SK-N-SH (cell line): ENCODE measurements around the gene MAPK6. TPM values are rescaled to one million over a fixed set of nuclear protein-coding genes. Genes with fewer than 3 reads are reported as not detected.

Experiments
- CTCF ChIA-PET: fragments of 300-600, 350-600 bp; formaldehyde crosslinking; extraction: SDS; loops from one replicate; lab custom pipeline; 2021; lab: Yijun Ruan, JAX
- POLR2A ChIA-PET: fragments of 350-600 bp; sonication (Branson Sonifier 250); formaldehyde crosslinking; extraction: SDS; loops from one replicate; lab custom pipeline; 2020; ENCODE audit warnings: antibody characterized with exemption, inconsistent platforms; lab: Yijun Ruan, JAX
- DNase-seq: peaks from one replicate; pipeline ENCODE4 v3.0.0; 2012
- H2AFZ ChIP-seq: fragments of 200-600 bp; sonication (generic); 2 replicates; pipeline ENCODE4 v1.8.1; 2016; ENCODE audit warnings: antibody characterized with exemption, mild to moderate bottlenecking, low read depth
- H3F3A ChIP-seq: fragments of 200-600 bp; sonication (generic); replicated peaks from 2 replicates; pipeline ENCODE3; 2016; ENCODE audit warnings: antibody characterized with exemption, mild to moderate bottlenecking; ENCODE audit not compliant: insufficient read depth
- H3K27ac ChIP-seq, 2 experiments: fragments of 200-500 bp in 1 of 2; fragments of 200-600 bp in 1 of 2; sonication (Bioruptor generic) in 1 of 2; sonication (generic), shearing (Covaris generic) in 1 of 2; 2 replicates each; pipeline versions ENCODE4 v1.5.1 to v1.6.1; 2014 to 2016; ENCODE audit warnings: low read depth in 2 of 2, inconsistent platforms in 1 of 2, low read length in 1 of 2, mild to moderate bottlenecking in 1 of 2, mixed read lengths in 1 of 2
- H3K27me3 ChIP-seq: fragments of 200-600 bp; sonication (generic), shearing (Covaris generic); 2 replicates; pipeline ENCODE4 v1.6.1; 2016; ENCODE audit warnings: mixed run types; ENCODE audit not compliant: insufficient read depth
- H3K36me3 ChIP-seq, 2 experiments: fragments of 200-500 bp in 1 of 2; fragments of 200-600 bp in 1 of 2; sonication (Bioruptor generic) in 1 of 2; sonication (generic) in 1 of 2; replicated peaks in 1 of 2; 2 replicates each; pipeline versions ENCODE3 to v1.5.1; 2014 to 2016; ENCODE audit warnings: low read length in 1 of 2, mild to moderate bottlenecking in 1 of 2; ENCODE audit not compliant: insufficient read depth in 2 of 2, control insufficient read depth in 1 of 2
- H3K4me1 ChIP-seq, 2 experiments: fragments of 200-500 bp in 1 of 2; fragments of 200-600 bp in 1 of 2; sonication (Bioruptor generic) in 1 of 2; sonication (generic), shearing (Covaris generic) in 1 of 2; 2 replicates each; pipeline versions ENCODE4 v1.5.1 to v1.6.1; 2014 to 2016; ENCODE audit warnings: low read depth in 1 of 2, low read length in 1 of 2, mixed run types in 1 of 2; ENCODE audit not compliant: insufficient read depth in 2 of 2, control insufficient read depth in 1 of 2
- H3K4me2 ChIP-seq: fragments of 200-600 bp; sonication (generic), shearing (Covaris generic); 2 replicates; pipeline ENCODE4 v1.6.1; 2017; ENCODE audit warnings: mixed run types
- H3K4me3 ChIP-seq, 2 experiments: fragments of 200-500 bp in 1 of 2; fragments of 200-600 bp in 1 of 2; sonication (Bioruptor generic) in 1 of 2; sonication (generic), shearing (Covaris generic) in 1 of 2; 2 replicates each; pipeline versions ENCODE4 v1.5.1 to v1.8.1; 2014 to 2016; ENCODE audit warnings: low read depth in 2 of 2, inconsistent platforms in 1 of 2, low read length in 1 of 2, mild to moderate bottlenecking in 1 of 2, mixed read lengths in 1 of 2, moderate library complexity in 1 of 2
- H3K79me2 ChIP-seq: fragments of 200-600 bp; sonication (generic); 2 replicates; pipeline ENCODE4 v1.8.1; 2017; ENCODE audit warnings: mild to moderate bottlenecking; ENCODE audit not compliant: insufficient read depth
- H3K9ac ChIP-seq: fragments of 200-600 bp; sonication (generic); 2 replicates; pipeline ENCODE4 v1.6.1; 2017; ENCODE audit warnings: mixed run types
- H3K9me2 ChIP-seq: fragments of 200-600 bp; sonication (generic); 2 replicates; pipeline ENCODE4 v1.6.1; 2017; ENCODE audit warnings: mixed run types
- H3K9me3 ChIP-seq: fragments of 200-600 bp; sonication (generic); 2 replicates; pipeline ENCODE4 v1.6.1; 2017; ENCODE audit warnings: mixed run types, mild to moderate bottlenecking, moderate library complexity
- H4K20me1 ChIP-seq: fragments of 200-600 bp; sonication (generic); 2 replicates; pipeline ENCODE4 v1.6.1; 2017; ENCODE audit warnings: mild to moderate bottlenecking, mixed run types; ENCODE audit not compliant: insufficient read depth
- ELF1 ChIP-seq: IDR thresholded peaks from 2 replicates; pipeline ENCODE4 v1.4.0; 2012
- EZH2phosphoT487 ChIP-seq: fragments of 200-600 bp; sonication (generic); IDR thresholded peaks from 2 replicates; pipeline ENCODE4 v1.6.1; 2017; ENCODE audit warnings: low read depth, mixed run types, mild to moderate bottlenecking, antibody characterized with exemption, moderate library complexity, borderline replicate concordance
- FOSL2 ChIP-seq: IDR thresholded peaks from 2 replicates; pipeline ENCODE4 v1.4.0; 2012; ENCODE audit warnings: low read depth, mild to moderate bottlenecking, moderate library complexity, borderline replicate concordance
- FOXJ3 ChIP-seq: sonication (generic); formaldehyde crosslinking; IDR thresholded peaks from 2 replicates; pipeline ENCODE4 v1.5.1; 2020; ENCODE audit warnings: mild to moderate bottlenecking, missing genetic modification reagents
- GABPA ChIP-seq: IDR thresholded peaks from 2 replicates; pipeline ENCODE4 v1.4.0; 2012; ENCODE audit warnings: low read depth, mild to moderate bottlenecking
- MEF2A ChIP-seq: IDR thresholded peaks from 2 replicates; pipeline ENCODE4 v1.4.0; 2012; ENCODE audit warnings: low read depth, borderline replicate concordance
- MXI1 ChIP-seq: IDR thresholded peaks from 2 replicates; pipeline ENCODE4 v1.6.1; 2012; ENCODE audit warnings: mild to moderate bottlenecking, low read depth, low read length, improper control_type of control experiment
- NFIC ChIP-seq: IDR thresholded peaks from 2 replicates; pipeline ENCODE4 v1.4.0; 2012; ENCODE audit warnings: borderline replicate concordance
- POLR2AphosphoS5 ChIP-seq: IDR thresholded peaks from 2 replicates; pipeline ENCODE4 v1.6.1; 2012; ENCODE audit warnings: low read depth, low read length
- RAD21 ChIP-seq: IDR thresholded peaks from 2 replicates; pipeline ENCODE4 v1.6.1; 2012; ENCODE audit warnings: mild to moderate bottlenecking, low read length
- RCOR1 ChIP-seq: fragments of 150-350 bp; IDR thresholded peaks from 2 replicates; pipeline ENCODE4 v1.6.1; 2017; ENCODE audit warnings: antibody characterized with exemption, low read length
- RFX5 ChIP-seq: IDR thresholded peaks from 2 replicates; pipeline ENCODE4 v1.6.1; 2012; ENCODE audit warnings: mild to moderate bottlenecking, improper control_type of control experiment, low read length
- SIN3A ChIP-seq: IDR thresholded peaks from 2 replicates; pipeline ENCODE4 v1.6.1; 2012; ENCODE audit warnings: low read depth, mild to moderate bottlenecking, low read length, moderate library complexity, borderline replicate concordance
- TAF1 ChIP-seq: IDR thresholded peaks from 2 replicates; pipeline ENCODE4 v1.6.1; 2012; ENCODE audit warnings: low read depth, mild to moderate bottlenecking, low read length, moderate library complexity, borderline replicate concordance
- TCF12 ChIP-seq: IDR thresholded peaks from 2 replicates; pipeline ENCODE4 v1.4.0; 2012
- WGBS: methylation state at CpG from one replicate; pipeline ENCODE4 v1.1.6; 2017; ENCODE audit warnings: low lambda C conversion rate; 5-methylcytosine and 5-hydroxymethylcytosine counted together
- polyA plus RNA-seq, 3 experiments: library from polyadenylated mRNA; depleted of rRNA; stranded (reverse); fragments of >200 nt; gene quantifications; 2 replicates each; pipeline ENCODE4 v1.2.3, GENCODE V29; 2012
- TF ChIP-seq, protein P1 (sequence below): IDR thresholded peaks from 2 replicates; pipeline ENCODE4; 2012
- TF ChIP-seq, protein P2 (sequence below): IDR thresholded peaks from 2 replicates; pipeline ENCODE4 v1.4.0; 2012; ENCODE audit warnings: low read depth, borderline replicate concordance
- TF ChIP-seq, protein P3 (sequence below): IDR thresholded peaks from 2 replicates; pipeline ENCODE4 v1.6.1; 2012; ENCODE audit warnings: mild to moderate bottlenecking, low read depth, low read length, moderate library complexity
- TF ChIP-seq, protein P4 (sequence below): IDR thresholded peaks from 2 replicates; pipeline ENCODE4 v1.4.0; 2012; ENCODE audit warnings: low read depth
- TF ChIP-seq, protein P5 (sequence below): IDR thresholded peaks from 2 replicates; pipeline ENCODE4 v1.4.0; 2012; ENCODE audit warnings: low read depth, borderline replicate concordance

Gene MAPK6
- polyA plus RNA-seq, 1 of the 3 experiments (the other 2 are of a cell fraction) = 16.9 TPM

DNA sequence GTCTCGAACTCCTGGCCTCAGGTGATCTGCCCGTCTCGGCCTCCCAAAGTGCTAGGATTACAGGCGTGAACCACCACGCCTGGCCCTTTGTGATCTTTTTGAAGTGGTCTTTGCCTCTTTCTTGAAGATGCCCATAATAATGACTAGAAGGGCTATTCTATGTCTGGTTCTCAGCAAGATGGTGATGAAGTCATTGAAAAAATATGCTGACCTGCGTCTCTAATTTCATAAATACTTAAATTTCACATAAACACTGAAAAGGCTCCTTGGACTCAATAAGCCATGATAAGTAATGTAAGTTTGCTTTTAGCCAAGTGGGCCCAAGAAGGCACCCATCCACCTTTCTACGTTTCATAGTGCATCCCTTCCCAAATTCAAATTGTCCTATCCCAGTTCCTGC is 775 bp upstream of the MAPK6 start (continued):
- no peak for TF ChIP-seq ELF1

DNA sequence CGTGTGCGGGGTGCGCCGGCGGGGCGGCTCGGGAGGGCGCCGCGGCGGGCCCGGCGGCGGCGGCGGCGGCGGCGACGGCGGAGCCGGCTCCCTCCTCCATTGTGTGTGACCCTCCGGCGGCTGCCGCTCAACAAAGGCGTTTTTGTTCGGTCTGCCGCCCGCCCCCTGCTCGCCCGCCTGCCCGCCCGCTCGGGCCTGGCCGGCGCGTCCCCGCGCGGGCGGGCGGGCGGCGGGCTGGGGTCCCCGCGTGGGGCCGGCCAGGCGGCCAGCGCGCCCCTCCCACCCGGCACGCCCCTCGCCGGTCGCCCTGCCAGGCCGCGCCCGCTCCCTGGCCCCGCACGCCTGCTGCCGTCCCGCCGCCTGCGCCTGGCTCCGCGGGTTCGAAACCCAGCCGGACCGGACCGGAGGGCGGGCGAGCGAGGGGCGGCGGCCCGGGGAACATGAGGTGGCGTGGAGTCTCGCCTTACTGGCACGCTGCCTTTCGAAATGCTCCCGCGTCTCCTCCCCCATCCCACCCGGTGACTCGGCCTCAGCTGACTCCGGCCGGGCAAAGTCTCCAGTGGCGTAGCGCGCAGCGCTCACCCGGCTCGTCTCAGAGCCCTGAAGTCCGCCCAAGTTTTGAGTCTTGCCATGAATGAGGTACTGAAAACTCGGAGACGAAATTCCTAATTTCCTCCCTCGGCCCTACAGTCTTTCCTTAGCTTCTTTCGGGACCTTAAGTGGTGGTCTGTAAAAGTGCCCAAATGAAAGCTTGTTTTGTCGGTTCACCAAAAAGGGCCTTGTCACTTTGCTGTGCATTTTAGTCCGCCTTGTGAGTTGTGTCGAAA is 588 bp downstream of the MAPK6 start:
- Histone ChIP-seq H3K4me3 (peak overlapping the region; percentile 70 to 84), H3K79me2 (peaks cover 50% of the 10 kb centered on the region), H3K27ac (peak overlapping the region; percentile 90 to 97), H3K9me3 (no peaks in the 10 kb centered on the region), H3K9me2 (no peaks in the 10 kb centered on the region), H2AFZ (no peak overlapping the region), H4K20me1 (peaks cover 30% of the 10 kb centered on the region), H3F3A (peaks cover 20% of the 10 kb centered on the region), H3K4me1 (peaks cover 10 to 11% of the 10 kb centered on the region in 2 experiments; a peak in 3 of 4 replicates), H3K9ac (peak overlapping the region; percentile 93), H3K36me3 (no peaks in the 10 kb centered on the region), H3K27me3 (no peaks in the 10 kb centered on the region), H3K4me2 (peak overlapping the region; percentile 74)
- DNase-seq = peak; percentile 96
- POLR2A ChIA-PET = interaction anchor here (0.6 to 1.2 kb wide), 4 partner anchors 9 to 160 kb away, joined by 3 to 5 read pairs (median 4); no protein-coding TSS in a partner anchor
- TF ChIP-seq FOSL2 = peak; percentile 31; the same call in 1 of the 2 replicates
- TF ChIP-seq, protein P1, sequence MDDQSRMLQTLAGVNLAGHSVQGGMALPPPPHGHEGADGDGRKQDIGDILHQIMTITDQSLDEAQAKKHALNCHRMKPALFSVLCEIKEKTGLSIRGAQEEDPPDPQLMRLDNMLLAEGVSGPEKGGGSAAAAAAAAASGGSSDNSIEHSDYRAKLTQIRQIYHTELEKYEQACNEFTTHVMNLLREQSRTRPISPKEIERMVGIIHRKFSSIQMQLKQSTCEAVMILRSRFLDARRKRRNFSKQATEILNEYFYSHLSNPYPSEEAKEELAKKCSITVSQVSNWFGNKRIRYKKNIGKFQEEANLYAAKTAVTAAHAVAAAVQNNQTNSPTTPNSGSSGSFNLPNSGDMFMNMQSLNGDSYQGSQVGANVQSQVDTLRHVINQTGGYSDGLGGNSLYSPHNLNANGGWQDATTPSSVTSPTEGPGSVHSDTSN = peak; percentile 34; the same call in 1 of the 2 replicates
- TF ChIP-seq GABPA = no peak
- no peak for TF ChIP-seq MXI1
- no peak for TF ChIP-seq RFX5
- TF ChIP-seq TAF1 = peak; percentile 69
- TF ChIP-seq TCF12 = peak; percentile 27; the same call in 1 of the 2 replicates
- no peak for TF ChIP-seq MEF2A
- TF ChIP-seq POLR2AphosphoS5 = peak; percentile 43; the same call in 1 of the 2 replicates
- TF ChIP-seq, protein P2, sequence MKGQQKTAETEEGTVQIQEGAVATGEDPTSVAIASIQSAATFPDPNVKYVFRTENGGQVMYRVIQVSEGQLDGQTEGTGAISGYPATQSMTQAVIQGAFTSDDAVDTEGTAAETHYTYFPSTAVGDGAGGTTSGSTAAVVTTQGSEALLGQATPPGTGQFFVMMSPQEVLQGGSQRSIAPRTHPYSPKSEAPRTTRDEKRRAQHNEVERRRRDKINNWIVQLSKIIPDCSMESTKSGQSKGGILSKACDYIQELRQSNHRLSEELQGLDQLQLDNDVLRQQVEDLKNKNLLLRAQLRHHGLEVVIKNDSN = peak; percentile 58; the same call in 1 of the 2 replicates
- no peak for TF ChIP-seq RAD21
- TF ChIP-seq FOXJ3 (CRISPR knock-in tag) = no peak
- TF ChIP-seq EZH2phosphoT487 = no peak
- TF ChIP-seq SIN3A = peak; percentile 80; the same call in 1 of the 2 replicates
- TF ChIP-seq NFIC = peak; percentile 46; the same call in 1 of the 2 replicates
- TF ChIP-seq, protein P3, sequence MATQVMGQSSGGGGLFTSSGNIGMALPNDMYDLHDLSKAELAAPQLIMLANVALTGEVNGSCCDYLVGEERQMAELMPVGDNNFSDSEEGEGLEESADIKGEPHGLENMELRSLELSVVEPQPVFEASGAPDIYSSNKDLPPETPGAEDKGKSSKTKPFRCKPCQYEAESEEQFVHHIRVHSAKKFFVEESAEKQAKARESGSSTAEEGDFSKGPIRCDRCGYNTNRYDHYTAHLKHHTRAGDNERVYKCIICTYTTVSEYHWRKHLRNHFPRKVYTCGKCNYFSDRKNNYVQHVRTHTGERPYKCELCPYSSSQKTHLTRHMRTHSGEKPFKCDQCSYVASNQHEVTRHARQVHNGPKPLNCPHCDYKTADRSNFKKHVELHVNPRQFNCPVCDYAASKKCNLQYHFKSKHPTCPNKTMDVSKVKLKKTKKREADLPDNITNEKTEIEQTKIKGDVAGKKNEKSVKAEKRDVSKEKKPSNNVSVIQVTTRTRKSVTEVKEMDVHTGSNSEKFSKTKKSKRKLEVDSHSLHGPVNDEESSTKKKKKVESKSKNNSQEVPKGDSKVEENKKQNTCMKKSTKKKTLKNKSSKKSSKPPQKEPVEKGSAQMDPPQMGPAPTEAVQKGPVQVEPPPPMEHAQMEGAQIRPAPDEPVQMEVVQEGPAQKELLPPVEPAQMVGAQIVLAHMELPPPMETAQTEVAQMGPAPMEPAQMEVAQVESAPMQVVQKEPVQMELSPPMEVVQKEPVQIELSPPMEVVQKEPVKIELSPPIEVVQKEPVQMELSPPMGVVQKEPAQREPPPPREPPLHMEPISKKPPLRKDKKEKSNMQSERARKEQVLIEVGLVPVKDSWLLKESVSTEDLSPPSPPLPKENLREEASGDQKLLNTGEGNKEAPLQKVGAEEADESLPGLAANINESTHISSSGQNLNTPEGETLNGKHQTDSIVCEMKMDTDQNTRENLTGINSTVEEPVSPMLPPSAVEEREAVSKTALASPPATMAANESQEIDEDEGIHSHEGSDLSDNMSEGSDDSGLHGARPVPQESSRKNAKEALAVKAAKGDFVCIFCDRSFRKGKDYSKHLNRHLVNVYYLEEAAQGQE = peak; percentile 29; the same call in 1 of the 2 replicates
- TF ChIP-seq RCOR1 = no peak; the same call in 1 of the 2 replicates
- TF ChIP-seq, protein P4, sequence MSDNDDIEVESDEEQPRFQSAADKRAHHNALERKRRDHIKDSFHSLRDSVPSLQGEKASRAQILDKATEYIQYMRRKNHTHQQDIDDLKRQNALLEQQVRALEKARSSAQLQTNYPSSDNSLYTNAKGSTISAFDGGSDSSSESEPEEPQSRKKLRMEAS = peak; percentile 76
- TF ChIP-seq, protein P5, sequence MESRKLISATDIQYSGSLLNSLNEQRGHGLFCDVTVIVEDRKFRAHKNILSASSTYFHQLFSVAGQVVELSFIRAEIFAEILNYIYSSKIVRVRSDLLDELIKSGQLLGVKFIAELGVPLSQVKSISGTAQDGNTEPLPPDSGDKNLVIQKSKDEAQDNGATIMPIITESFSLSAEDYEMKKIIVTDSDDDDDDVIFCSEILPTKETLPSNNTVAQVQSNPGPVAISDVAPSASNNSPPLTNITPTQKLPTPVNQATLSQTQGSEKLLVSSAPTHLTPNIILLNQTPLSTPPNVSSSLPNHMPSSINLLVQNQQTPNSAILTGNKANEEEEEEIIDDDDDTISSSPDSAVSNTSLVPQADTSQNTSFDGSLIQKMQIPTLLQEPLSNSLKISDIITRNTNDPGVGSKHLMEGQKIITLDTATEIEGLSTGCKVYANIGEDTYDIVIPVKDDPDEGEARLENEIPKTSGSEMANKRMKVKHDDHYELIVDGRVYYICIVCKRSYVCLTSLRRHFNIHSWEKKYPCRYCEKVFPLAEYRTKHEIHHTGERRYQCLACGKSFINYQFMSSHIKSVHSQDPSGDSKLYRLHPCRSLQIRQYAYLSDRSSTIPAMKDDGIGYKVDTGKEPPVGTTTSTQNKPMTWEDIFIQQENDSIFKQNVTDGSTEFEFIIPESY = no peak
- TF ChIP-seq, all 33 proteins: peak for 10
- CTCF ChIA-PET = interaction anchor here (0.6 to 3.0 kb wide), 9 partner anchors 13 to 189 kb away, joined by 3 to 14 read pairs (median 3); no protein-coding TSS in a partner anchor
- 2% methylated on average over 21 of the region's 100 CpGs for WGBS
